Dendritic cell treated with granulocyte-macrophage colony-stimulating factor and Interleukin-4, amounts not matched to agents 40 ng/mL and 50 ng/mL, for 4 days (primary cell): ENCODE results near the gene SVOP.

Experiments
- H3K27ac Mint-ChIP-seq: one replicate; pipeline ENCODE4 v1.8.0; 2022; ENCODE audit warnings: mild to moderate bottlenecking, mixed read lengths
- H3K27me3 Mint-ChIP-seq: one replicate; pipeline ENCODE4 v1.8.0; 2022; ENCODE audit warnings: mild to moderate bottlenecking, mixed read lengths
- H3K36me3 Mint-ChIP-seq: one replicate; pipeline ENCODE4 v1.8.0; 2022; ENCODE audit warnings: low read depth, mixed read lengths
- H3K4me1 Mint-ChIP-seq: one replicate; pipeline ENCODE4 v1.8.0; 2022; ENCODE audit warnings: low read depth, mixed read lengths
- H3K4me3 Mint-ChIP-seq: one replicate; pipeline ENCODE4 v1.8.0; 2022; ENCODE audit warnings: mild to moderate bottlenecking, moderate library complexity, mixed read lengths
- H3K9me3 Mint-ChIP-seq: one replicate; pipeline ENCODE4 v1.8.0; 2022; ENCODE audit warnings: mixed read lengths
- intact Hi-C: fragments of 100-400 bp; cut with micrococcal nuclease; formaldehyde crosslinking; loops from one replicate; pipeline ENCODE4 v1.15.0; 2022

Gene SVOP

GRCh38 chr12:108975024-108975593, 45.8 kb downstream of the SVOP start:
- peaks cover 5% of the 10 kb centered on the region for H3K4me1 Mint-ChIP-seq
- H3K9me3 Mint-ChIP-seq: no peaks in the 10 kb centered on the region
- H3K27me3 Mint-ChIP-seq: peaks cover 14% of the 10 kb centered on the region
- no peak overlapping the region for H3K27ac Mint-ChIP-seq
- intact Hi-C loops: no loop called here
- H3K36me3 Mint-ChIP-seq: no peaks in the 10 kb centered on the region
- no peak overlapping the region for H3K4me3 Mint-ChIP-seq

GRCh38 chr12:108973629-108974152, 47.2 kb downstream of the SVOP start:
- intact Hi-C loops: no loop called here
- H3K27me3 Mint-ChIP-seq: peaks cover 18% of the 10 kb centered on the region
- no peak overlapping the region for H3K4me3 Mint-ChIP-seq
- H3K4me1 Mint-ChIP-seq: peaks cover 14% of the 10 kb centered on the region
- no peaks in the 10 kb centered on the region for H3K9me3 Mint-ChIP-seq
- no peak overlapping the region for H3K27ac Mint-ChIP-seq
- H3K36me3 Mint-ChIP-seq: no peaks in the 10 kb centered on the region

GRCh38 chr12:108972358-108972757, 48.5 kb downstream of the SVOP start:
- Mint-ChIP-seq H3K4me1 (peaks cover 14% of the 10 kb centered on the region), H3K9me3 (no peaks in the 10 kb centered on the region), H3K27ac (no peak overlapping the region), H3K36me3 (no peaks in the 10 kb centered on the region), H3K4me3 (no peak overlapping the region), H3K27me3 (peaks cover 21% of the 10 kb centered on the region)
- intact Hi-C loops: no loop called here

- no peak overlapping the region for H3K4me3 Mint-ChIP-seq
- peaks cover 14% of the 10 kb centered on the region for H3K4me1 Mint-ChIP-seq
- intact Hi-C loops: no loop called here
- H3K36me3 Mint-ChIP-seq: no peaks in the 10 kb centered on the region
- no peak overlapping the region for H3K27ac Mint-ChIP-seq
- peaks cover 12% of the 10 kb centered on the region for H3K27me3 Mint-ChIP-seq
- H3K9me3 Mint-ChIP-seq: no peaks in the 10 kb centered on the region
These were observed 51.2 kb downstream of the SVOP start for GRCh38 chr12:108969622-108970021.

GRCh38 chr12:108967869-108968540, 52.9 kb downstream of the SVOP start:
- Mint-ChIP-seq H3K9me3 (no peaks in the 10 kb centered on the region), H3K36me3 (no peaks in the 10 kb centered on the region), H3K4me3 (no peak overlapping the region), H3K27ac (no peak overlapping the region), H3K4me1 (peaks cover 9% of the 10 kb centered on the region), H3K27me3 (peaks cover 10% of the 10 kb centered on the region)
- intact Hi-C loops: no loop called here

- Mint-ChIP-seq H3K4me3 (no peak overlapping the region), H3K9me3 (no peaks in the 10 kb centered on the region), H3K36me3 (no peaks in the 10 kb centered on the region), H3K27me3 (peaks cover 8% of the 10 kb centered on the region), H3K27ac (no peak overlapping the region), H3K4me1 (peaks cover 9% of the 10 kb centered on the region)
- intact Hi-C loops: no loop called here
These were observed 54.3 kb downstream of the SVOP start for GRCh38 chr12:108966378-108967151.

- Mint-ChIP-seq H3K4me1 (peaks cover 9% of the 10 kb centered on the region), H3K27ac (no peak overlapping the region), H3K36me3 (no peaks in the 10 kb centered on the region), H3K9me3 (no peaks in the 10 kb centered on the region), H3K4me3 (no peak overlapping the region), H3K27me3 (peaks cover 8% of the 10 kb centered on the region)
- intact Hi-C loops: no loop called here
These were observed 55.0 kb downstream of the SVOP start for GRCh38 chr12:108965886-108966285.

- intact Hi-C loops: no loop called here
- Mint-ChIP-seq H3K27me3 (peaks cover 8% of the 10 kb centered on the region), H3K4me1 (peaks cover 9% of the 10 kb centered on the region), H3K27ac (no peak overlapping the region), H3K9me3 (no peaks in the 10 kb centered on the region), H3K36me3 (no peaks in the 10 kb centered on the region), H3K4me3 (no peak overlapping the region)
These were observed 56.2 kb downstream of the SVOP start for GRCh38 chr12:108964371-108965352.

- H3K4me1 Mint-ChIP-seq: peaks cover 7% of the 10 kb centered on the region
- H3K27me3 Mint-ChIP-seq: peaks cover under 1% of the 10 kb centered on the region
- H3K4me3 Mint-ChIP-seq: no peak overlapping the region
- H3K27ac Mint-ChIP-seq: no peak overlapping the region
- intact Hi-C loops: no loop called here
- H3K36me3 Mint-ChIP-seq: no peaks in the 10 kb centered on the region
- H3K9me3 Mint-ChIP-seq: no peaks in the 10 kb centered on the region
These were observed 58.6 kb downstream of the SVOP start for GRCh38 chr12:108962256-108962655.

- Mint-ChIP-seq H3K4me3 (no peak overlapping the region), H3K4me1 (peaks cover 7% of the 10 kb centered on the region), H3K27ac (no peak overlapping the region), H3K9me3 (no peaks in the 10 kb centered on the region), H3K27me3 (peaks cover 17% of the 10 kb centered on the region), H3K36me3 (no peaks in the 10 kb centered on the region)
- intact Hi-C loops: loop anchor here (10.0 kb wide), 1 partner anchor 135 kb away; the partner anchor contains the start of genes ALKBH2 and UNG
These were observed 60.9 kb downstream of the SVOP start for GRCh38 chr12:108959748-108960655.

GRCh38 chr12:108955225-108955835, 65.5 kb downstream of the SVOP start:
- Mint-ChIP-seq H3K4me3 (no peak overlapping the region), H3K27ac (no peak overlapping the region), H3K36me3 (no peaks in the 10 kb centered on the region), H3K9me3 (no peaks in the 10 kb centered on the region), H3K4me1 (peaks cover 7% of the 10 kb centered on the region), H3K27me3 (peaks cover 25% of the 10 kb centered on the region)
- intact Hi-C loops: loop anchor here (10.0 kb wide), 1 partner anchor 139 kb away; the partner anchor contains the start of genes ALKBH2 and UNG

- H3K4me3 Mint-ChIP-seq: no peak overlapping the region
- H3K4me1 Mint-ChIP-seq: peaks cover 26% of the 10 kb centered on the region
- intact Hi-C loops: loop anchor here (1.0 to 10.0 kb wide), 3 partner anchors 67 to 144 kb away; partner anchors contain the start of genes ALKBH2 and UNG
- H3K27ac Mint-ChIP-seq: no peak overlapping the region
- H3K9me3 Mint-ChIP-seq: peaks cover 9% of the 10 kb centered on the region
- H3K27me3 Mint-ChIP-seq: peaks cover 15% of the 10 kb centered on the region
- H3K36me3 Mint-ChIP-seq: no peaks in the 10 kb centered on the region
These were observed 69.7 kb downstream of the SVOP start for GRCh38 chr12:108950991-108951739.
